Tibial artery (tissue), 4 donors: ENCODE measurements around the gene PTPRA.
A peak's percentile ranks its signal among the peaks of the same experiment; 100 is the strongest.
"Not testable (repeated sequence)": the region's sequence is repeated elsewhere in the genome, so short reads cannot be mapped to it uniquely, and the experiment has no call there.

Experiments
- DNase-seq, 2 donors: peaks; one replicate each; pipeline ENCODE4 v3.0.0-alpha.2; 2019
- H3K27ac ChIP-seq, 2 donors: fragments of 200-600 bp; sonication (generic) in 1 of 2; 1 replicate in 1 of 2; 2 replicates in 1 of 2; pipeline ENCODE4 v1.5.1; 2018 to 2019; ENCODE audit warnings: mild to moderate bottlenecking in 1 of 2
- H3K27me3 ChIP-seq, 2 donors: fragments of 200-600 bp; sonication (generic) in 1 of 2; one replicate each; pipeline versions ENCODE4 v1.5.1 to v1.6.0; 2016 to 2019
- H3K36me3 ChIP-seq, 3 donors: fragments of 200-600 bp; sonication (generic) in 2 of 3; one replicate each; pipeline ENCODE4 v1.5.1; 2016 to 2019; ENCODE audit warnings: mild to moderate bottlenecking in 2 of 3
- H3K4me1 ChIP-seq, 4 donors: fragments of 200-600 bp; sonication (generic) in 2 of 4; 1 replicate in 3 of 4; 2 replicates in 1 of 4; pipeline ENCODE4 v1.5.1; 2016 to 2019
- H3K4me3 ChIP-seq, 2 donors: fragments of 200-600 bp; sonication (generic) in 1 of 2; 1 replicate in 1 of 2; 2 replicates in 1 of 2; pipeline ENCODE4 v1.5.1; 2018 to 2019; ENCODE audit warnings: mild to moderate bottlenecking in 2 of 2
- H3K9me3 ChIP-seq, 3 donors: fragments of 200-600 bp; sonication (generic) in 1 of 3; one replicate each; pipeline ENCODE4 v1.5.1; 2016 to 2019
- intact Hi-C: fragments of 100-400 bp; cut with DNase I; formaldehyde crosslinking; loops from one replicate; pipeline ENCODE4 v1.15.0; 2023; ENCODE audit warnings: low total_unique reads
- TF ChIP-seq, protein P1 (sequence below), 2 experiments: fragments of 200-600 bp in 1 of 2; fragments of 450-650 bp in 1 of 2; IDR thresholded peaks; one replicate each; pipeline ENCODE4 v1.5.1; 2017 to 2019; ENCODE audit warnings: antibody characterized with exemption in 2 of 2, mild to moderate bottlenecking in 1 of 2, moderate library complexity in 1 of 2

PTPRA gene

DNA sequence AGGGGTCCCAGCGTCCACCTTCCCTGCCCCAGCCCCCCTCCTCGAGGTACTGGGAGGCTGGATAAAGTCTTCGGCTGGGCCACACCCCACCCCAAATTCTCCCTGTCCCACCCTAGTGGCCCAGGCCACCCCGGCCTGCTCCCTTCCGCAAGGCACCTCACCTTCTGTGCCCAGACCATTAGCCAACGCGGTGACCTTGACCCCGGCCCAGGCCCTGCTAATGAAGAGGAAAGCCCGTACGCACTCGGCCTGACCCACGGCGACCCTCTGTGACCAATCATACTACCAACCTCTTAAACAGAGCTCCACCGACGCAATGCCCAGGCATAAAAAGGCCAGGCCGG, 198.0 kb downstream of the PTPRA start:
- Histone ChIP-seq H3K36me3 (no peaks in the 10 kb centered on the region), H3K4me3 (peak overlapping the region in 1 of 2 donors; percentile 34), H3K4me1 (peaks cover 5 to 12% (median 9%) of the 10 kb centered on the region in 4 donors), H3K9me3 (no peaks in the 10 kb centered on the region), H3K27ac (no peak overlapping the region), H3K27me3 (peaks cover 0 to 50% of the 10 kb centered on the region in 2 donors)
- intact Hi-C loops = no loop called here
- TF ChIP-seq, protein P1, sequence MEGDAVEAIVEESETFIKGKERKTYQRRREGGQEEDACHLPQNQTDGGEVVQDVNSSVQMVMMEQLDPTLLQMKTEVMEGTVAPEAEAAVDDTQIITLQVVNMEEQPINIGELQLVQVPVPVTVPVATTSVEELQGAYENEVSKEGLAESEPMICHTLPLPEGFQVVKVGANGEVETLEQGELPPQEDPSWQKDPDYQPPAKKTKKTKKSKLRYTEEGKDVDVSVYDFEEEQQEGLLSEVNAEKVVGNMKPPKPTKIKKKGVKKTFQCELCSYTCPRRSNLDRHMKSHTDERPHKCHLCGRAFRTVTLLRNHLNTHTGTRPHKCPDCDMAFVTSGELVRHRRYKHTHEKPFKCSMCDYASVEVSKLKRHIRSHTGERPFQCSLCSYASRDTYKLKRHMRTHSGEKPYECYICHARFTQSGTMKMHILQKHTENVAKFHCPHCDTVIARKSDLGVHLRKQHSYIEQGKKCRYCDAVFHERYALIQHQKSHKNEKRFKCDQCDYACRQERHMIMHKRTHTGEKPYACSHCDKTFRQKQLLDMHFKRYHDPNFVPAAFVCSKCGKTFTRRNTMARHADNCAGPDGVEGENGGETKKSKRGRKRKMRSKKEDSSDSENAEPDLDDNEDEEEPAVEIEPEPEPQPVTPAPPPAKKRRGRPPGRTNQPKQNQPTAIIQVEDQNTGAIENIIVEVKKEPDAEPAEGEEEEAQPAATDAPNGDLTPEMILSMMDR (IDR thresholded peaks at IDR 0.05) = no peak
- no peak for DNase-seq

DNA sequence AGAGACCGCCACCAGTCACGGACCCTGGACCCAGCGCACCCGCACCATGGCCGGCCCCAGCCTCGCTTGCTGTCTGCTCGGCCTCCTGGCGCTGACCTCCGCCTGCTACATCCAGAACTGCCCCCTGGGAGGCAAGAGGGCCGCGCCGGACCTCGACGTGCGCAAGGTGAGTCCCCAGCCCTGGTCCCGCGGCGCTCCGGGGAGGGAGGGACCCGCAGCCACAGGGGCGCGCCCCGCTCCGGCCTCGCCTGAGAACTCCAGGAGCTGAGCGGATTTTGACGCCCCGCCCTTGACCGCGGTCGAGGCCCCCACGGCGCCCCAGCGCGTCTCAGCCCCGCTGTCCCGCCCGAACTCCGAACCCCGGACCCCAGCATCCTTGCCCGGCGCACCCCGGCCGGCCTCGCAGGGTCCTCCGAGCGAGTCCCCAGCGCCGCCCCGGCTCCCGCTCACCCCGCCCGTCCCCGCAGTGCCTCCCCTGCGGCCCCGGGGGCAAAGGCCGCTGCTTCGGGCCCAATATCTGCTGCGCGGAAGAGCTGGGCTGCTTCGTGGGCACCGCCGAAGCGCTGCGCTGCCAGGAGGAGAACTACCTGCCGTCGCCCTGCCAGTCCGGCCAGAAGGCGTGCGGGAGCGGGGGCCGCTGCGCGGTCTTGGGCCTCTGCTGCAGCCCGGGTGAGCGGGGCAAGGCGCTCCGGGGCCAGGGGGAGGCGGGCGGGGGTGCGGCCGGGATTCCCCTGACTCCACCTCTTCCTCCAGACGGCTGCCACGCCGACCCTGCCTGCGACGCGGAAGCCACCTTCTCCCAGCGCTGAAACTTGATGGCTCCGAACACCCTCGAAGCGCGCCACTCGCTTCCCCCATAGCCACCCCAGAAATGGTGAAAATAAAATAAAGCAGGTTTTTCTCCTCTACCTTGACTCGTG, 198.6 kb downstream of the PTPRA start, which contains the start of gene OXT:
OXT (plus strand) TSS at position 11 of the 920 bp plus-strand sequence; CDS start at position 47, 36 bp downstream.
- Histone ChIP-seq H3K9me3 (no peaks in the 10 kb centered on the region), H3K4me1 (peaks cover 5 to 12% (median 9%) of the 10 kb centered on the region in 4 donors), H3K36me3 (no peaks in the 10 kb centered on the region), H3K27ac (no peak within 1 kb of the TSS), H3K4me3 (peak within 1 kb of the TSS; percentile 34 to 52), H3K27me3 (peaks cover 0 to 51% of the 10 kb centered on the region in 2 donors)
- no peak for DNase-seq
- intact Hi-C loops = no loop called here
- TF ChIP-seq, protein P1 (IDR thresholded peaks at IDR 0.05) = no peak

DNA sequence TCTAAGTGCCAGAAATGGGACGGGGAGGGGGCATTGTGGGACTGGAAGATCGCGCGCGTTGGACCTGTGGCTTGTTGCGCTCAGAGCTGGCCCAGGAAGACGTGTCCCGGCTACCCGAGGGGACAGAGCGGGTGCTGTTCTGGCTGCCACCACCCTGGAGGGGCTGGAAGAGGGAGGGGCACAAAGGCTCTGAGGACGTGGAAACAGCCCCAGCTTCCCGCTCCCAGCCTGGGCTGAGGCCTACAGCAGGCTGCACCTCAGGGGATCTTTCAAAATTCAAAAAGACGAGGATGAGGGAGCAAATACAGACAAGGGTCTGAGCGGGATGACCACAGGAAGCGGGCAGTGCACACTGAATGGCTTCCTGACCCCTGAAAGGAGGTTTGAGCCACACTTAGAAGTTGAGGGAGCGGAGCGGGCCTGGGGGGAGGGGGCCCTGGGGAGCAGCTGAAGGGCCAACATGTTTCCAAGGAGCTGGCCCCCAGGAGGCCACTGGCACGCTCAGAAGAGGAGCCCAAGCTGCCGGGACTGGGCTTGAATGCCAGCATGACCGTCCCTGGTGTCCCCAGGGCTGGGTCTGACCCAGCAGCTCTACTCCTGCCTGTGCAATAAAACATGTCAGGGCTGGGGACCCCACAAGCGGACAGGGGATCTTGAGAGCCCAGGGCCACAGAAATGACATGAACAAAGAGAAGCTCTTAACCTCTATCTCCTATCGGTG, 199.4 kb downstream of the PTPRA start:
- Histone ChIP-seq H3K4me3 (peak overlapping the region in 1 of 2 donors; percentile 52), H3K36me3 (no peaks in the 10 kb centered on the region), H3K27ac (no peak overlapping the region), H3K9me3 (no peaks in the 10 kb centered on the region), H3K4me1 (peaks cover 5 to 12% (median 9%) of the 10 kb centered on the region in 4 donors), H3K27me3 (peaks cover 0 to 54% of the 10 kb centered on the region in 2 donors)
- TF ChIP-seq, protein P1 (IDR thresholded peaks at IDR 0.05) = no peak
- DNase-seq = no peak
- intact Hi-C loops = no loop called here

DNA sequence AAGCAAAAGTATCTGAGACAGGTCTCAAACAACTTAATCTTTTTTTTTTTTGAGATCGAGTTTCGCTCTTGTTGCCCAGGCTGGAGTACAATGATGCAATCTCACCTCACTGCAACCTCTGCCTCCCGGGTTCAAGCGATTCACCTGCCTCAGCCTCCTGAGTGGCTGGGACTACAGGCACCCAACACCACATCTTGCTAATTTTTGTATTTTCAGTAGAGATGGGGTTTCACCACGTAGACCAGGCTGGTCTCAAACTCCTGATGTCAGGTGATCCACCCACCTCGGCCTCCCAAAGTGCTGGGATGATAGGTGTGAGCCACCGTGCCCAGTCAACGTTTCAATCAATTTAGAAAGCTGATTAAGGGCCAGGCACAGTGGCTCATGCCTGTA, 200.0 kb downstream of the PTPRA start:
- intact Hi-C loops, H3K36me3 ChIP-seq, H3K27ac ChIP-seq, H3K4me3 ChIP-seq, H3K9me3 ChIP-seq, DNase-seq: not testable (repeated sequence)
- peaks cover 0 to 54% of the 10 kb centered on the region in 2 donors for H3K27me3 ChIP-seq
- peaks cover 5 to 12% (median 9%) of the 10 kb centered on the region in 4 donors for H3K4me1 ChIP-seq

DNA sequence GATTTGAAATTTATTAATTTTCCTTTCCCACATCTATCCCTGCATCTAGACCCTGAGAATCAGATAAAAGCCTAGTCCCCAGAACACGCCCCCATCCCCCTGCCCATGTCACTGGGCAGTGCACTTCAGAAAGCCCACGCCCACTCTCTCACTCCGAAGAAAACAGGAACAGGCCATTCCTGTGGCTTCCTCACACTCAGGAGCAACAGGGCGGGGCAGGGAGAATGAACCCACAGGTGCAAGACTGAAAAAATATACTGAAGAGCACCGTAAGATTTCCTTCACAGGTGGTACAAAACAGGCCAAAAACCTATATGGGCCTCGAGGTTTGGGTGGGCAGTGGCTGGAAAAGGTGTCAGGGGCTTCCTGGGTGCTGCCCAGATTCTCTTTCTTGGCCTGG, 201.5 kb downstream of the PTPRA start:
- Histone ChIP-seq H3K4me1 (peaks cover 5 to 12% (median 9%) of the 10 kb centered on the region in 4 donors), H3K9me3 (no peaks in the 10 kb centered on the region), H3K27ac (no peak overlapping the region), H3K4me3 (no peak overlapping the region), H3K36me3 (no peaks in the 10 kb centered on the region), H3K27me3 (peaks cover 0 to 57% of the 10 kb centered on the region in 2 donors)
- intact Hi-C loops = no loop called here
- TF ChIP-seq, protein P1 (IDR thresholded peaks at IDR 0.05) = no peak
- no peak for DNase-seq

DNA sequence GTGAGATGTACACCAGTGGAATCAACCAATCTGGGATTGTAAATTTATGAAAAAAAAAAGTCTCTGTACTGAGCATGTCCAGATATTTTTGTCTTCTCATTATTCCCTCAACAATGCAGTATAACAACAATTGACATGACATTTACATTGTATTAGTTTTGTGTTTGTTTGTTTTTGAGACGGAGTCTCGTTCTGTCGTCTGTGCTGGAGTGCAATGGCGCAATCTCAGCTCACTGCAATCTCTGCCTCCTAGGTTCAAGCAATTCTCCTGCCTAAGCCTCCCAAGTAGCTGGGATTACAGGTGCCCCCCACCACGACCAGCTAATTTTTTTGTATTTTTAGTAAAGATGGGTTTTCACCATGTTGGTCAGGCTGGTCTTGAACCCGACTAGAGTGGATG, 202.0 kb downstream of the PTPRA start:
- H3K4me1 ChIP-seq = peaks cover 5 to 12% (median 9%) of the 10 kb centered on the region in 4 donors
- H3K9me3 ChIP-seq, intact Hi-C loops, DNase-seq, H3K36me3 ChIP-seq, H3K4me3 ChIP-seq, H3K27ac ChIP-seq: not testable (repeated sequence)
- peaks cover 0 to 56% of the 10 kb centered on the region in 2 donors for H3K27me3 ChIP-seq
